ENCODE data around the gene RB1. TPM values are rescaled to one million over a fixed set of nuclear protein-coding genes. Genes with fewer than 3 reads are reported as not detected.
A peak's percentile ranks its signal among the peaks of the same experiment; 100 is the strongest.

The RB1 gene
- total RNA-seq, 1 experiment from 2014 or later: 57.1 TPM

- TF ChIP-seq, protein P1, sequence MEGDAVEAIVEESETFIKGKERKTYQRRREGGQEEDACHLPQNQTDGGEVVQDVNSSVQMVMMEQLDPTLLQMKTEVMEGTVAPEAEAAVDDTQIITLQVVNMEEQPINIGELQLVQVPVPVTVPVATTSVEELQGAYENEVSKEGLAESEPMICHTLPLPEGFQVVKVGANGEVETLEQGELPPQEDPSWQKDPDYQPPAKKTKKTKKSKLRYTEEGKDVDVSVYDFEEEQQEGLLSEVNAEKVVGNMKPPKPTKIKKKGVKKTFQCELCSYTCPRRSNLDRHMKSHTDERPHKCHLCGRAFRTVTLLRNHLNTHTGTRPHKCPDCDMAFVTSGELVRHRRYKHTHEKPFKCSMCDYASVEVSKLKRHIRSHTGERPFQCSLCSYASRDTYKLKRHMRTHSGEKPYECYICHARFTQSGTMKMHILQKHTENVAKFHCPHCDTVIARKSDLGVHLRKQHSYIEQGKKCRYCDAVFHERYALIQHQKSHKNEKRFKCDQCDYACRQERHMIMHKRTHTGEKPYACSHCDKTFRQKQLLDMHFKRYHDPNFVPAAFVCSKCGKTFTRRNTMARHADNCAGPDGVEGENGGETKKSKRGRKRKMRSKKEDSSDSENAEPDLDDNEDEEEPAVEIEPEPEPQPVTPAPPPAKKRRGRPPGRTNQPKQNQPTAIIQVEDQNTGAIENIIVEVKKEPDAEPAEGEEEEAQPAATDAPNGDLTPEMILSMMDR (conservative IDR thresholded peaks at IDR 0.05; ENCODE audit: low read depth, low read length): no peak
- TF ChIP-seq EZH2 (IDR thresholded peaks at IDR 0.05; ENCODE audit: borderline replicate concordance, low read depth, low read length, poor library complexity, severe bottlenecking): no peak
- intact Hi-C loops (cut with micrococcal nuclease; ENCODE audit: unreplicated experiment): no loop called here
- peaks cover under 1% of the 10 kb centered on the region for H3K36me3 ChIP-seq (ENCODE audit: insufficient read depth, low read length, poor library complexity, severe bottlenecking)
- no peaks in the 10 kb centered on the region for H3K9me3 ChIP-seq (ENCODE audit: low read depth, low read length, poor library complexity, severe bottlenecking)
- ChIA-PET CTCF (no interaction called here), POLR2A (ENCODE audit: low non-redundant PET) (no interaction called here)
- peaks cover 13% of the 10 kb centered on the region for H3K4me1 ChIP-seq (ENCODE audit: insufficient read depth, low read length, poor library complexity, severe bottlenecking)
- no peaks in the 10 kb centered on the region for H3K27me3 ChIP-seq (replicated peaks; ENCODE audit: insufficient read depth, low read depth, low read length, poor library complexity)
- no peak overlapping the region for H3K27ac ChIP-seq (ENCODE audit: low read depth, low read length, poor library complexity, severe bottlenecking)
- H3K4me3 ChIP-seq (ENCODE audit: low read depth, low read length, poor library complexity, severe bottlenecking): peak overlapping the region; percentile 29
- no TSS peak for BruUV-seq (replicated peaks)
- no peak for DNase-seq (ENCODE audit: low spot score)
Measured at GRCh38 chr13:48410199-48410598, 106.6 kb downstream of the RB1 start.

DNA sequence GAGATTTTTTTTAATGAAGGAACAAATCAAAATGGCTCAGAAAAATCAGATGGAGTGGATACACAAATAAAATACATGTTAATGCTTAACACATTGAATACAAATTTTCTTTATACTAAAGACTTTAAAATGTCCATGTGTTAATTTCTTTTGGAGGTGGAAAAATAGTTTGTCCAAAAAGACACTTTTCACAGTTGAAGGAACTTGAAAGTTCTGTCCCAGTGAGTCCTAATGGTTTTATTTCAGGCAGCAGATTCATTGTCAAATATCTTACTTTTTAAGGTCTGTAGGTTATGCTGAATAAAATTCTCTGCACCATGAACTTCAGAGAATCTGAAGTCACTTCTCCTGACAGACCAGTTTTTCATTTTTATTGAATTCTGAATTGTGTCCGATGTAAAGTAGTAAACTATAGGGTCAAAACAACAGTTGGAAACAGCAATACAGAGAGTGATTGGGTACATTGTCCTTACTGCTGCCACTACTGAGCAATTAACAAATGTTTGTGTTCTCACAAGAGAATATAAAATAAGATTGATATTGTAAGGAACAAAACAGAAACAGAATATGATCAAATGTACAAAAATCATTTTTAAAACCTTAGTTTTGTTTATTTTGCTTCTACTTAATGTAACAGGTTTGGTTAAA lies 107.7 kb downstream of the RB1 start:
- peak; percentile 9 for DNase-seq (ENCODE audit: low spot score)
- Histone ChIP-seq H3K4me1 (ENCODE audit: insufficient read depth, low read length, poor library complexity, severe bottlenecking) (peaks cover 13% of the 10 kb centered on the region), H3K9me3 (ENCODE audit: low read depth, low read length, poor library complexity, severe bottlenecking) (no peaks in the 10 kb centered on the region), H3K27me3 (replicated peaks; ENCODE audit: insufficient read depth, low read depth, low read length, poor library complexity) (no peaks in the 10 kb centered on the region), H3K4me3 (ENCODE audit: low read depth, low read length, poor library complexity, severe bottlenecking) (peak overlapping the region; percentile 55), H3K27ac (ENCODE audit: low read depth, low read length, poor library complexity, severe bottlenecking) (peak overlapping the region; percentile 84), H3K36me3 (ENCODE audit: insufficient read depth, low read length, poor library complexity, severe bottlenecking) (peaks cover 3% of the 10 kb centered on the region)
- POLR2A ChIA-PET (ENCODE audit: low non-redundant PET): no interaction called here
- CTCF ChIA-PET: no interaction called here
- no TSS peak for BruUV-seq (replicated peaks)
- intact Hi-C loops (cut with micrococcal nuclease; ENCODE audit: unreplicated experiment): no loop called here
- TF ChIP-seq EZH2 (IDR thresholded peaks at IDR 0.05; ENCODE audit: borderline replicate concordance, low read depth, low read length, poor library complexity, severe bottlenecking): no peak
- TF ChIP-seq, protein P1 (conservative IDR thresholded peaks at IDR 0.05; ENCODE audit: low read depth, low read length): no peak

DNA sequence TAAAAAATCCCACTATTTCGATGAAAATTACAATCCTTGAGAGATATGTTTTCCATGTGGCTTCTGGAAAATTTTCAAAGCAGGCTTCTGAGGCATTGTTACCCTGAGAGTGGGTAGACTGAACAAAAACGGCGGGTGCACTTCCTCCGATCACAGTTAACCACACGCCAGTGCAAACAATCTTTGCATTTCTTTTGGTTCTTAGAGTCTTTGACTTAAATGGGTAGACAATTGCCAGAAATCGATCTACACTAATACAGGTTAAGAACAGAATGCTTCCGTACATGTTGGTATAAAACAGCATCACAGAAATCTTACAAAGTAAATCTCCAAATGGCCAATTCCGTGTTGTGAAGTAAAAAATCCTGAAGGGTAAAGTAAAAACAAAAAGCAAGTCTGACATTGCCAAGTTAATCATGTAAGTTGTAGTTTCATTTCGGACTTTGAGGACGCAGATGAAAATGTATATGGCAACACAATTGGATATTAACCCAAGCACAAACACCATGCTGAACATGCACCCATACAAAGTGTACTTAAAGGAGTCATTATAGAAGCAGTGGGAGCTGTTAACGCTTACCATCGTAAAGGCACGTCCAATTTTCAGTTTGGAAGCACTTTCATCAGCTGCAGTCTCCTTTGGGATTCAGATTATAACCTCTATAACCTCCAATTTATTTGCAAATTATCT lies 108.4 kb downstream of the RB1 start:
- no peak for TF ChIP-seq EZH2 (IDR thresholded peaks at IDR 0.05; ENCODE audit: borderline replicate concordance, low read depth, low read length, poor library complexity, severe bottlenecking)
- TF ChIP-seq, protein P1 (conservative IDR thresholded peaks at IDR 0.05; ENCODE audit: low read depth, low read length): no peak
- POLR2A ChIA-PET (ENCODE audit: low non-redundant PET): no interaction called here
- CTCF ChIA-PET: no interaction called here
- no peaks in the 10 kb centered on the region for H3K9me3 ChIP-seq (ENCODE audit: low read depth, low read length, poor library complexity, severe bottlenecking)
- BruUV-seq (replicated peaks): no TSS peak
- peak; percentile 49 for DNase-seq (ENCODE audit: low spot score)
- no peaks in the 10 kb centered on the region for H3K27me3 ChIP-seq (replicated peaks; ENCODE audit: insufficient read depth, low read depth, low read length, poor library complexity)
- H3K4me1 ChIP-seq (ENCODE audit: insufficient read depth, low read length, poor library complexity, severe bottlenecking): peaks cover 13% of the 10 kb centered on the region
- peak overlapping the region; percentile 55 for H3K4me3 ChIP-seq (ENCODE audit: low read depth, low read length, poor library complexity, severe bottlenecking)
- peaks cover 3% of the 10 kb centered on the region for H3K36me3 ChIP-seq (ENCODE audit: insufficient read depth, low read length, poor library complexity, severe bottlenecking)
- intact Hi-C loops (cut with micrococcal nuclease; ENCODE audit: unreplicated experiment): no loop called here
- peak overlapping the region; percentile 84 for H3K27ac ChIP-seq (ENCODE audit: low read depth, low read length, poor library complexity, severe bottlenecking)

Measured in A673 (cell line).